GM23338 (cell line): ENCODE measurements around the gene MPND. TPM values are rescaled to one million over a fixed set of nuclear protein-coding genes. Genes with fewer than 3 reads are reported as not detected.

Experiments used
- polyA plus RNA-seq: library from polyadenylated mRNA; unstranded; fragments of >200 nt; fragmentation: Nextera tagmentation; extraction: Ambion mirVana; gene quantifications from 2 replicates; pipeline ENCODE4 v1.2.1, GENCODE V29; 2016
- total RNA-seq: library from RNA; depleted of rRNA; stranded (reverse); fragments of >200 nt; shearing (Covaris generic); gene quantifications from 2 replicates; pipeline ENCODE4 v1.2.3, GENCODE V29; 2014; rRNA removed

MPND gene
- total and polyA plus RNA-seq, 2 experiments from 2014 or later: 11.8 to 15.6 TPM

Other genes starting within 250 kb of the MPND start
- 140 and 151 TPM in 2 replicates for gene MAP2K2, start 219.4 kb upstream of the MPND start, total RNA-seq
- gene MAP2K2, start 219.4 kb upstream of the MPND start, polyA plus RNA-seq: 99.7 and 108 TPM in 2 replicates
- not detected in 2 replicates for gene CREB3L3, start 189.9 kb upstream of the MPND start, total RNA-seq
- 0.26 and 0.42 TPM in 2 replicates for gene CREB3L3, start 189.9 kb upstream of the MPND start, polyA plus RNA-seq
- gene SIRT6, start 161.0 kb upstream of the MPND start, total RNA-seq: 15.8 and 26.7 TPM in 2 replicates
- 18.9 and 19.3 TPM in 2 replicates for gene SIRT6, start 161.0 kb upstream of the MPND start, polyA plus RNA-seq
- 13.4 and 18.0 TPM in 2 replicates for gene ANKRD24, start 160.9 kb upstream of the MPND start, total RNA-seq
- 3.7 and 4.5 TPM in 2 replicates for gene ANKRD24, start 160.9 kb upstream of the MPND start, polyA plus RNA-seq
- 0.52 TPM in 1 of 2 replicates, not detected in the other for gene EBI3, start 114.0 kb upstream of the MPND start, total RNA-seq
- gene EBI3, start 114.0 kb upstream of the MPND start, polyA plus RNA-seq: 1.4 and 1.6 TPM in 2 replicates
- gene YJU2, start 96.5 kb upstream of the MPND start, total RNA-seq: 27.3 and 33.4 TPM in 2 replicates
- gene YJU2, start 96.5 kb upstream of the MPND start, polyA plus RNA-seq: 27.6 and 28.8 TPM in 2 replicates
- 1.8 and 7.5 TPM in 2 replicates for gene SHD, start 64.3 kb upstream of the MPND start, total RNA-seq
- gene SHD, start 64.3 kb upstream of the MPND start, polyA plus RNA-seq: 6.4 and 8.0 TPM in 2 replicates
- 0.76 and 0.93 TPM in 2 replicates for gene TMIGD2, start 41.2 kb upstream of the MPND start, total RNA-seq
- gene TMIGD2, start 41.2 kb upstream of the MPND start, polyA plus RNA-seq: 0.24 and 0.79 TPM in 2 replicates
- gene FSD1, start 39.0 kb upstream of the MPND start, total RNA-seq: 54.0 and 82.9 TPM in 2 replicates
- gene FSD1, start 39.0 kb upstream of the MPND start, polyA plus RNA-seq: 50.7 and 52.1 TPM in 2 replicates
- gene STAP2, start 4.7 kb upstream of the MPND start, total RNA-seq: 9.2 and 15.1 TPM in 2 replicates
- 20.7 and 21.7 TPM in 2 replicates for gene STAP2, start 4.7 kb upstream of the MPND start, polyA plus RNA-seq
- gene SH3GL1, start 57.0 kb downstream of the MPND start, total RNA-seq: 85.8 and 89.5 TPM in 2 replicates
- gene SH3GL1, start 57.0 kb downstream of the MPND start, polyA plus RNA-seq: 73.1 and 75.6 TPM in 2 replicates
- gene CHAF1A, start 59.1 kb downstream of the MPND start, total RNA-seq: 84.1 and 113 TPM in 2 replicates
- 109 and 125 TPM in 2 replicates for gene CHAF1A, start 59.1 kb downstream of the MPND start, polyA plus RNA-seq
- 21.6 TPM in 2 replicates for gene UBXN6, start 114.2 kb downstream of the MPND start, total RNA-seq
- 19.1 and 20.4 TPM in 2 replicates for gene UBXN6, start 114.2 kb downstream of the MPND start, polyA plus RNA-seq
- 94.6 and 113 TPM in 2 replicates for gene HDGFL2, start 128.7 kb downstream of the MPND start, total RNA-seq
- 64.8 and 72.4 TPM in 2 replicates for gene HDGFL2, start 128.7 kb downstream of the MPND start, polyA plus RNA-seq
- gene PLIN4, start 174.9 kb downstream of the MPND start, total RNA-seq: 0.59 and 0.70 TPM in 2 replicates
- 0.19 and 0.21 TPM in 2 replicates for gene PLIN4, start 174.9 kb downstream of the MPND start, polyA plus RNA-seq
- gene PLIN5, start 191.7 kb downstream of the MPND start, total RNA-seq: 0.47 and 3.5 TPM in 2 replicates
- gene PLIN5, start 191.7 kb downstream of the MPND start, polyA plus RNA-seq: 1.5 and 1.9 TPM in 2 replicates
- gene LRG1, start 196.5 kb downstream of the MPND start, total RNA-seq: 0.45 and 0.54 TPM in 2 replicates
- gene LRG1, start 196.5 kb downstream of the MPND start, polyA plus RNA-seq: 0.21 and 0.43 TPM in 2 replicates
- gene SEMA6B, start 216.1 kb downstream of the MPND start, total RNA-seq: 39.8 and 42.7 TPM in 2 replicates
- gene SEMA6B, start 216.1 kb downstream of the MPND start, polyA plus RNA-seq: 5.3 and 6.9 TPM in 2 replicates